C4-2B (cell line): Measurements from ENCODE around the gene NCOA3.
"Not testable (repeated sequence)": the region's sequence is repeated elsewhere in the genome, so short reads cannot be mapped to it uniquely, and the experiment has no call there.

Source experiments
- H3K27ac ChIP-seq: fragments of 450-650 bp; 2 replicates; pipeline ENCODE4 v1.5.1; 2017
- ZFX ChIP-seq: fragments of 450-650 bp; IDR thresholded peaks from 2 replicates; pipeline ENCODE4 v1.6.1; 2017
- TF ChIP-seq, protein P1 (sequence below): fragments of 450-650 bp; conservative IDR thresholded peaks from 2 replicates; pipeline ENCODE4 v1.5.1; 2017; ENCODE audit warnings: mild to moderate bottlenecking

Gene NCOA3

DNA sequence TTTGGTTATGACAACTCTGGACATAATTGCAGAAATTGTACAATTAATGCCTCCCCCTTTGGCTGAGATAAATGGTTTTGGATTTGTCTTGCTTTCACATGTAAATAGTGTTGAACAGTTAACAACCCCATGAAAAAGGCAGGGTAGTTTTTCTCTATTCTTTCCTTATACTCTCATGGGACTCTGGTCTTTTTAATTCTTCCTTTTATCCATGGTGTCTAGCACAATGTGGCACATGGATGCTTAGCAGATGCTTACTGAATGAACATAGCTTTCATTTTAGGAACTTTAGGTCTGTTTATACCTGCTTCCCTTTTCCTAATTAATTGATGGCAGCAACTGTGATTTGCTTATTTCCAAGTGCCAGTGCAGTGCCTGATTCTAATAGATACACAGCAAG lies 75.6 kb downstream of the NCOA3 start:
- no peak for TF ChIP-seq ZFX
- TF ChIP-seq, protein P1, sequence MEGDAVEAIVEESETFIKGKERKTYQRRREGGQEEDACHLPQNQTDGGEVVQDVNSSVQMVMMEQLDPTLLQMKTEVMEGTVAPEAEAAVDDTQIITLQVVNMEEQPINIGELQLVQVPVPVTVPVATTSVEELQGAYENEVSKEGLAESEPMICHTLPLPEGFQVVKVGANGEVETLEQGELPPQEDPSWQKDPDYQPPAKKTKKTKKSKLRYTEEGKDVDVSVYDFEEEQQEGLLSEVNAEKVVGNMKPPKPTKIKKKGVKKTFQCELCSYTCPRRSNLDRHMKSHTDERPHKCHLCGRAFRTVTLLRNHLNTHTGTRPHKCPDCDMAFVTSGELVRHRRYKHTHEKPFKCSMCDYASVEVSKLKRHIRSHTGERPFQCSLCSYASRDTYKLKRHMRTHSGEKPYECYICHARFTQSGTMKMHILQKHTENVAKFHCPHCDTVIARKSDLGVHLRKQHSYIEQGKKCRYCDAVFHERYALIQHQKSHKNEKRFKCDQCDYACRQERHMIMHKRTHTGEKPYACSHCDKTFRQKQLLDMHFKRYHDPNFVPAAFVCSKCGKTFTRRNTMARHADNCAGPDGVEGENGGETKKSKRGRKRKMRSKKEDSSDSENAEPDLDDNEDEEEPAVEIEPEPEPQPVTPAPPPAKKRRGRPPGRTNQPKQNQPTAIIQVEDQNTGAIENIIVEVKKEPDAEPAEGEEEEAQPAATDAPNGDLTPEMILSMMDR: no peak

DNA sequence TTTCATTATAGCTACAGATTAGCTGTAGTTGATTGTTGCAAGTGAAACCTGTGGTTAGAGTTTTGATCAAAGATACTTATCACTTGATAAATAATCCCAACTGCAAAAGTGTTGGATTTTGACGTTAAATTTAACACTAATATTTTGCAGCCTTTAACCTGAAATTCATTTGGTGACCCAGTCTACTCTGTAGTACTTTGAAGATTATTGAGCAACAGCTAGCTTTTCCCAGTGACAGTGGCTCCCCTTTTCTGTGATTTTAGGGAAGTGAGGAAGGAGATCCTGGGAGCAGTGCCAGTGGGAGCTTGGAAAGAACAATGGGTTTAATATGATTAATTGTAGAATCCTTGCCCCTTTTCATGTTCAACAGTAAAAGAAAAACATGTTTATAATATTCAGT lies 76.9 kb downstream of the NCOA3 start:
- H3K27ac ChIP-seq: no peak overlapping the region
- no peak for TF ChIP-seq ZFX
- TF ChIP-seq, protein P1: no peak

More for the DNA sequence above, 75.6 kb downstream of the NCOA3 start:
- no peak overlapping the region for H3K27ac ChIP-seq

DNA sequence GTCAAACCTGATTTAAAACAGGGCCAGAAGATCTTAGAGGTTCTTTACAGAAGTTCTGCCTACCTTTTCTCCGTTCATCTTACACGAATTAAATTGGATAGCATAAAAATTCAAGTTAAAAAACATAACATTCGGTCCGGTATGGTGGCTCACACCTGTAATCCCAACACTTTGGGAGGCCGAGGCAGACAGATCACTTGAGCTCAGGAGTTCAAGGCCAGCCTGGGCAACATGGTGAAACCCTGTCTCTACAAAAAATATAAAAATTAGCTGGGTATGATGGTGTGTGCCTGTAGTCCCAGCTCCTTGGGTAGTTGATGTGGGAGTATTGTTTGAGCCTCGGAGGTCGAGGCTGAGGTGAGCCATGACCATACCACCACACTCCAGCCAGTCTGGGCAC lies 79.0 kb downstream of the NCOA3 start:
- not testable (repeated sequence) for H3K27ac ChIP-seq

DNA sequence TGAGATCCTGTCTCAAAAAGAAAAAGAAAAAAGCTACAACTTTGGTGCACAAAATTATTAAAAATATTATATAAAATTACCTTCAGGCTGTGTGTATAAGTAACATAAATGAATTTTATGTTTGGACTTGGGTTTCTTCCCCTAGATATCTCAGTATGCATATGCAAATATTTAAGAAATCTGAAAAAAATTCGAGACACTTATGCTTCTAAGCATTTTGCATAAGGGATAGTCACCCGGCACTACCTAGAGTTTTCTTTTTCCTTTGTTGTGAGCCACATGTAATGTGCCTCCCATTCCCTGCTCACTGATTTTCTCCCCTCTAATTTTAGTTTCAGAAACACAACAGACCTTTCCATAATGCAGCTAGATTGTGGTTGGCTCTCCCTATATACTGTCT lies 79.4 kb downstream of the NCOA3 start:
- TF ChIP-seq, protein P1: no peak
- TF ChIP-seq ZFX: no peak
- no peak overlapping the region for H3K27ac ChIP-seq

DNA sequence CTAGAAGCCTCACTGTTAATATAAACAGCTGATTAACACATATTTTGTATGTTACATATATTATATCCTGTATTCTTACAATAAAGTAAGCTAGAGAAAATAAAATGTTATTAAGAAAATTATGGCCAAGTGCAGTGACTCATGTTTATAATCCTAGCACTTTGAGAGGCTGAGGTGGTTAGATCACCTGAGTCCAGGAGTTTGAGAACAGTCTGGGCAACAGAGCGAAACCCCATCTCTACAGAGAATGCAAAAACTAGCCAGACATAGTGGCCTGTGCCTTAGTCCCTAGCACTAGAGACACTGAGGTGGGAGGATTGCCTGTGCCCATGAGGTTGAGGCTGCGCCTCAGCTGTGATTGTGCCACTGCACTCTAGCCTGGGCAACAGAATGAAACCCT lies 81.9 kb downstream of the NCOA3 start:
- no peak overlapping the region for H3K27ac ChIP-seq
- no peak for TF ChIP-seq ZFX
- TF ChIP-seq, protein P1: no peak

DNA sequence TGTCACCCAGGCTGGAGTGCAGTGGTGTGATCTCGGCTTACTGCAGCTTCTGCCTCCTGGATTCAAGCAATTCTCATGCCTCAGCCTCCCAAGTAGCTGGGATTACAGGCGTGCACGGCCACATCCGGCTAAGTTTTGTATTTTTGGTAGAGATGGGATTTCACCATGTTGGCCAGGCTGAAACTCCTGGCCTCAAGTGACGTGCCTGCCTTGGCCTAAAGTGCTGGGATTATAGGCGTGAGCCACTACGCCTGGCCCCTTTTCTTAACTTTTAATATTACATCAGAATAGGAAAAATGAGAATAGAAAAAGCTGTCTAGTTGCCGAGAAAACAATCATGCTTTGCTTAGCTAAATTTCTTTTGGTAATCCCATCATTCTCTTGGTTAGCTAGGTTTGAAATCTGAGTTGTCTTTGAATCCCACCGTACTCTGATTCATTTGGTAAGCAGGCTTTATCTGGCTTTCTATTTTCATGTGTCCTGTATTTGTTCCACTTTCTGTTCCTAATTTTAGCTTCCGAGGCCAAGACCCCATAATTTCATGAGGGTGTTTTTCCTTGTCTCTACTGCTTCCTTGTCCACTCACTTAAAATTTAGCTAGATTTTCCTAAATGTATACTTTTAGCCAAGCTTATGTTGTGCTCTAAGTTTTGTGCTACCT lies 83.5 kb downstream of the NCOA3 start:
- no peak overlapping the region for H3K27ac ChIP-seq

DNA sequence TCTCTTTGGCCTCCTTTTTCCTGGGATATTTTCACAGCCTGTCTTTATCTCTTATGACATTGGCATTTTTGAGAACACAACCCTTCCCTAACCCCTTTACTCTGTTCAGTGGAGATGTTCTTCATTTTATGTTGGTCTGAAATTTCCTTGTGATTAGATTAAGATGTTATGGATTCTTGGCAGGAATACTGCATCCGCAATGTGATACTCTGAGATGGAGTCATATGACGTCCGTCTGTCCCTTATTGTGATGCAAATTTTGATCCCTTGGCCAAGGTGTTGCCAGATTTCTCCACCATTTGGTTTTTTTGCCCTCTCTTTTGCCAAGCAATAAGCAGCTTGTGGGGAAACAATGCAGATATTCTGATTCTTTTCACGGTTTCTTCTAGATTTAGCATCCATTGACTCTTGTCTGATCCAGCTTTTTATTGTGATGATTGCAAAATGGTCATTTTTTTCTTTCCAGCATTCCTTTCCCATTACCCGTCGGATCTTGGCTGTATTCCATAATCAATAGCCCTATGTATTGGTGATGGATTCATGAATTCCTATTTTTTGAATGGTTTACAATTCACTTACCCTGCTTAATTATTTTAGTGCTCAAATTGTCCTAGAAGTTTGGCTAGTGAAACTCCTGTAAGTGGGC lies 85.1 kb downstream of the NCOA3 start:
- TF ChIP-seq ZFX: no peak
- TF ChIP-seq, protein P1: no peak
- no peak overlapping the region for H3K27ac ChIP-seq

More for the DNA sequence above, 83.5 kb downstream of the NCOA3 start:
- TF ChIP-seq, protein P1: no peak
- TF ChIP-seq ZFX: no peak

DNA sequence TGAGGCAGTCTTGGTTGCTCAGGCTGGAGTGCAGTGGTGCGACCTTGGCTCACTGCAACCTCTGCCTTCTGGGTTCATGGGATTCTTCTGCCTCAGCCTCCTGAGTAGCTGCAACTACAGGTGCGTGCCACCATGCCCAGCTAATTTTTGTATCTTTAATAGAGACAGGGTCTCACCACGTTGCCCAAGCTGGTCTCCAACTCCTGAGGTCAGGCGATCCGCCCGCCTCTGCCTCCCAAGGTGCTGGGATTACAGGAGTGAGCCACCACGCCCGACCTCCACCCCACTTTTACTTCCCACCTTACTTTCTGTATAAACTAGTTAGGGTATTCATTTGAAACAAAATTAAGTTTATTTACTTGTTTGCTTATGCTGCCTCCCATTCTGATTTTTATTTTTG lies 86.5 kb downstream of the NCOA3 start:
- TF ChIP-seq, protein P1: no peak
- no peak for TF ChIP-seq ZFX
- H3K27ac ChIP-seq: no peak overlapping the region
